Smooth muscle cell (in vitro differentiated cells): ENCODE results near the gene SLC10A3. TPM values are rescaled to one million over a fixed set of nuclear protein-coding genes. Genes with fewer than 3 reads are reported as not detected.

Experiments used
- DNase-seq: peaks from one replicate; lab custom pipeline; 2025; ENCODE audit not compliant: unreplicated experiment; lab: John Stamatoyannopoulos, UW
- H2AFZ ChIP-seq: fragments of 200-600 bp; sonication (generic); 2 replicates; pipeline ENCODE4 v1.6.0; 2016; ENCODE audit warnings: antibody characterized with exemption, low read depth, mild to moderate bottlenecking
- H3F3A ChIP-seq: fragments of 200-600 bp; sonication (generic); 2 replicates; pipeline ENCODE4 v1.6.0; 2017; ENCODE audit warnings: antibody characterized with exemption, low read depth
- H3K27ac ChIP-seq: fragments of 200-600 bp; sonication (generic); 2 replicates; pipeline ENCODE4 v1.5.1; 2016; ENCODE audit warnings: low read depth, mild to moderate bottlenecking
- H3K27me3 ChIP-seq: fragments of 200-600 bp; sonication (generic); 2 replicates; pipeline ENCODE4 v1.6.1; 2016; ENCODE audit warnings: low read depth, mild to moderate bottlenecking
- H3K36me3 ChIP-seq: fragments of 200-600 bp; sonication (generic); 2 replicates; pipeline ENCODE4 v1.5.1; 2016; ENCODE audit warnings: low read depth
- H3K4me1 ChIP-seq: fragments of 200-600 bp; sonication (generic); 2 replicates; pipeline ENCODE4 v1.5.1; 2016; ENCODE audit warnings: low read depth
- H3K4me2 ChIP-seq: fragments of 200-600 bp; sonication (generic); 2 replicates; pipeline ENCODE4 v1.6.0; 2016; ENCODE audit warnings: mild to moderate bottlenecking
- H3K4me3 ChIP-seq: fragments of 200-600 bp; sonication (generic); 2 replicates; pipeline ENCODE4 v1.5.1; 2016; ENCODE audit warnings: mild to moderate bottlenecking
- H3K79me2 ChIP-seq: fragments of 200-600 bp; sonication (generic); 2 replicates; pipeline ENCODE4 v1.6.0; 2016; ENCODE audit warnings: low read depth, mild to moderate bottlenecking
- H3K9ac ChIP-seq: fragments of 200-600 bp; sonication (generic); 2 replicates; pipeline ENCODE4 v1.6.0; 2016; ENCODE audit warnings: low read depth
- H3K9me3 ChIP-seq: fragments of 200-600 bp; sonication (generic); replicated peaks from 2 replicates; pipeline ENCODE4 v1.5.1; 2016; ENCODE audit warnings: low read depth
- H4K20me1 ChIP-seq: fragments of 200-600 bp; sonication (generic); 2 replicates; pipeline ENCODE4 v1.6.0; 2016; ENCODE audit warnings: low read depth
- WGBS: methylation state at CpG from one replicate; pipeline ENCODE4 v1.1.7; 2016; ENCODE audit warnings: low lambda C conversion rate; 5-methylcytosine and 5-hydroxymethylcytosine counted together
- polyA plus RNA-seq: library from polyadenylated mRNA; unstranded; fragments of >200 nt; fragmentation: Nextera tagmentation; extraction: Ambion mirVana; gene quantifications from 2 replicates; pipeline ENCODE4 v1.2.1, GENCODE V29; 2016
- total RNA-seq: library from RNA; depleted of rRNA; stranded (reverse); fragments of >200 nt; gene quantifications from 2 replicates; pipeline ENCODE4 v1.2.3, GENCODE V29; 2014
- TF ChIP-seq, protein P1 (sequence below): fragments of 200-600 bp; sonication (generic); IDR thresholded peaks from 2 replicates; pipeline ENCODE4 v1.5.1; 2017; ENCODE audit warnings: borderline replicate concordance, mild to moderate bottlenecking, antibody characterized with exemption; ENCODE audit not compliant: insufficient read depth, poor library complexity, severe bottlenecking

The SLC10A3 gene
- total and polyA plus RNA-seq, 2 experiments from 2014 or later: 34.7 to 52.1 TPM

GRCh38 chrX:154473683-154474082 lies 16.7 kb downstream of the SLC10A3 start:
- Histone ChIP-seq H3K79me2 (no peaks in the 10 kb centered on the region), H3K9me3 (no peaks in the 10 kb centered on the region), H3K36me3 (no peaks in the 10 kb centered on the region), H3K4me1 (no peaks in the 10 kb centered on the region), H4K20me1 (peaks cover 17% of the 10 kb centered on the region), H3F3A (no peaks in the 10 kb centered on the region), H3K9ac (no peak overlapping the region), H2AFZ (no peak overlapping the region), H3K4me3 (no peak overlapping the region), H3K27ac (no peak overlapping the region), H3K27me3 (no peaks in the 10 kb centered on the region), H3K4me2 (no peak overlapping the region)
- DNase-seq: no peak
- TF ChIP-seq, protein P1, sequence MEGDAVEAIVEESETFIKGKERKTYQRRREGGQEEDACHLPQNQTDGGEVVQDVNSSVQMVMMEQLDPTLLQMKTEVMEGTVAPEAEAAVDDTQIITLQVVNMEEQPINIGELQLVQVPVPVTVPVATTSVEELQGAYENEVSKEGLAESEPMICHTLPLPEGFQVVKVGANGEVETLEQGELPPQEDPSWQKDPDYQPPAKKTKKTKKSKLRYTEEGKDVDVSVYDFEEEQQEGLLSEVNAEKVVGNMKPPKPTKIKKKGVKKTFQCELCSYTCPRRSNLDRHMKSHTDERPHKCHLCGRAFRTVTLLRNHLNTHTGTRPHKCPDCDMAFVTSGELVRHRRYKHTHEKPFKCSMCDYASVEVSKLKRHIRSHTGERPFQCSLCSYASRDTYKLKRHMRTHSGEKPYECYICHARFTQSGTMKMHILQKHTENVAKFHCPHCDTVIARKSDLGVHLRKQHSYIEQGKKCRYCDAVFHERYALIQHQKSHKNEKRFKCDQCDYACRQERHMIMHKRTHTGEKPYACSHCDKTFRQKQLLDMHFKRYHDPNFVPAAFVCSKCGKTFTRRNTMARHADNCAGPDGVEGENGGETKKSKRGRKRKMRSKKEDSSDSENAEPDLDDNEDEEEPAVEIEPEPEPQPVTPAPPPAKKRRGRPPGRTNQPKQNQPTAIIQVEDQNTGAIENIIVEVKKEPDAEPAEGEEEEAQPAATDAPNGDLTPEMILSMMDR: no peak
- 80% methylated on average over 7 of the region's 7 CpGs for WGBS

DNA sequence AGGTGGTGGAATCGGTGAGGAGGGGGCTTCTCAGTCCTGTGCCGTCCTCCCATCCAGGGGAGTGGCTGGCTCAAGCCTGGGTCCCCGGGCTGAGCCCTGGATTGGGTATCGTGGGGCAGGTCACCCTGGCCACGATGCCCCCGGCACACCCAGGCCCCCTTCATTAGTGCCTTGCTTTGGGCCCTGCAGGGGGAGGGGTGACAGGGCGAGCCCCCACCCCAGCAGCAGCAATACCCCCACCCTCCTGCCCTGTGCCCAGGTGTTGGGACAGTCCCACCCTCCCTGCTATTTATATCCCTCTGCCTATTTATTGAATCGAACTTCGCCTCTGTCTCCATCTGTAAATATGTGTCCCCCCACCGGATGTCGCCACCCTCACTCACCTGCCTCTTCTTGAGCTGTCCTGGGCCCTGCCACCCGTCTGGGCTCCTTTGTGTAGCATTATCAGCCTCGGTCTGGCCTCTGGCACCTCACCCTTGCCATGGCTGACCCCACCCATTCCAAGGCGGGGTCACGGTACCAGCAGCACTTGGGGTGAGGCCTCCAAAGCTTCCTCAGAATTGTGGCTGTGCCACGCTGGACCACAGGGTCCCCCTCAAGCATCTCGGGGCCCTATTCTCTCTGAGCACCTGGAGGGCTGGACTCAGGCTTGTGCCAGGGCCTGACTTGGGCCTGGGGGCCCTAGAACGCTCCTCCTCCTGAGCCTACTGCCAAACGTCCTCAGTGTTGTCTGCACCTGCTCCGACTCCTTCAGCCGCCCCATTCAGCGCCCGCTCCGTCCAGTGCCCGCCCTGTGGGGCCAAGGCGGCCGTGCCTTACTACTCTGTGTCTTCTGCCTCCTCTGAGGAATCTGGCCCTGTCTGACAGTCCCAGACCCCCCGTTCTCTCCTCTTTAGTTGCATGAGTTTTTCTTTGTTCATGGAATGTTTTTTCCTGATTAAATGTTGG lies 17.5 kb downstream of the SLC10A3 start:
- Histone ChIP-seq H3K79me2 (no peaks in the 10 kb centered on the region), H3K4me3 (no peak overlapping the region), H3K4me2 (no peak overlapping the region), H3K9ac (no peak overlapping the region), H3K36me3 (no peaks in the 10 kb centered on the region), H3K4me1 (no peaks in the 10 kb centered on the region), H2AFZ (no peak overlapping the region), H3K9me3 (no peaks in the 10 kb centered on the region), H3K27me3 (no peaks in the 10 kb centered on the region), H3F3A (no peaks in the 10 kb centered on the region), H3K27ac (no peak overlapping the region), H4K20me1 (peaks cover 17% of the 10 kb centered on the region)
- no peak for DNase-seq
- TF ChIP-seq, protein P1: no peak
- WGBS: 87% methylated on average over 26 of the region's 28 CpGs

GRCh38 chrX:154471839-154472684 lies 18.4 kb downstream of the SLC10A3 start:
- WGBS: 88% methylated on average over 20 of the region's 23 CpGs
- Histone ChIP-seq H3F3A (no peaks in the 10 kb centered on the region), H3K9ac (no peak overlapping the region), H3K27me3 (no peaks in the 10 kb centered on the region), H3K36me3 (no peaks in the 10 kb centered on the region), H3K4me1 (no peaks in the 10 kb centered on the region), H4K20me1 (peaks cover 17% of the 10 kb centered on the region), H3K4me3 (no peak overlapping the region), H3K4me2 (no peak overlapping the region), H3K27ac (no peak overlapping the region), H3K79me2 (no peaks in the 10 kb centered on the region), H3K9me3 (no peaks in the 10 kb centered on the region), H2AFZ (no peak overlapping the region)
- DNase-seq: no peak
- TF ChIP-seq, protein P1: no peak
